Esophagus squamous epithelium (tissue), 5 donors: ENCODE measurements around the gene ACAT2. TPM values are rescaled to one million over a fixed set of nuclear protein-coding genes. Genes with fewer than 3 reads are reported as not detected.
"Not testable (repeated sequence)": the region's sequence is repeated elsewhere in the genome, so short reads cannot be mapped to it uniquely, and the experiment has no call there.

Experiments
- DNase-seq: peaks from one replicate; lab custom pipeline; 2025; lab: John Stamatoyannopoulos, UW
- H3K27ac ChIP-seq, 4 donors: fragments of 200-600 bp; sonication (generic); one replicate each; pipeline ENCODE4 v1.5.1; 2016 to 2019; ENCODE audit warnings: mild to moderate bottlenecking in 1 of 4
- H3K27me3 ChIP-seq, 4 donors: fragments of 200-600 bp; sonication (generic); 1 replicate in 3 of 4; 2 replicates in 1 of 4; pipeline versions ENCODE4 v1.5.1 to v1.6.0; 2017 to 2021; ENCODE audit warnings: antibody characterized with exemption in 1 of 4
- H3K36me3 ChIP-seq, 3 donors: fragments of 200-600 bp; sonication (generic); one replicate each; pipeline ENCODE4 v1.5.1; 2016 to 2019
- H3K4me1 ChIP-seq, 3 donors: fragments of 200-600 bp; sonication (generic); one replicate each; pipeline ENCODE4 v1.5.1; 2017 to 2019
- H3K4me3 ChIP-seq, 4 donors: fragments of 200-600 bp; sonication (generic); 1 replicate in 3 of 4; 2 replicates in 1 of 4; pipeline ENCODE4 v1.5.1; 2016 to 2019; ENCODE audit warnings: mild to moderate bottlenecking in 2 of 4, moderate library complexity in 1 of 4
- H3K9me3 ChIP-seq, 3 donors: fragments of 200-600 bp; sonication (generic); one replicate each; pipeline ENCODE4 v1.5.1; 2016 to 2019
- CTCF ChIP-seq, 6 experiments: fragments of 450-650 bp in 4 of 6; fragments of 200-600 bp in 2 of 6; sonication (generic) in 2 of 6; IDR thresholded peaks; one replicate each; pipeline ENCODE4 v1.5.1; 2016 to 2019; ENCODE audit warnings: antibody characterized with exemption in 6 of 6, mild to moderate bottlenecking in 4 of 6, moderate library complexity in 4 of 6
- POLR2A ChIP-seq, 4 donors: fragments of 450-650 bp; IDR thresholded peaks; one replicate each; pipeline ENCODE4 v1.6.1; 2017; ENCODE audit warnings: antibody characterized with exemption in 4 of 4, mild to moderate bottlenecking in 4 of 4, moderate library complexity in 3 of 4
- WGBS, 2 donors: methylation state at CpG; one replicate each; pipeline ENCODE4 v1.1.5; 2018; 5-methylcytosine and 5-hydroxymethylcytosine counted together
- intact Hi-C: fragments of 100-400 bp; cut with DNase I; formaldehyde crosslinking; loops from one replicate; pipeline ENCODE4 v1.15.0; 2022
- total RNA-seq, 4 donors: library from RNA; depleted of rRNA; stranded (reverse); fragments of >200 nt; gene quantifications; one replicate each; pipeline ENCODE4 v1.1.0, GENCODE V29; 2016
- donor health status: DM: yes; HTN: yes; CAD: no.

ACAT2 gene
- total RNA-seq, 4 donors from 2014 or later = 24.9 to 56.8 (median 40.8) TPM

GRCh38 chr6:159745081-159745480 is 16.8 kb upstream of the ACAT2 start:
- no peak for DNase-seq
- WGBS, 2 donors = 80 to 81% methylated on average over 7 of the region's 7 CpGs
- no peak overlapping the region for H3K27ac ChIP-seq
- TF ChIP-seq CTCF (IDR thresholded peaks at IDR 0.05) (no peak), POLR2A (IDR thresholded peaks at IDR 0.05) (no peak)
- peaks cover 15 to 100% (median 64%) of the 10 kb centered on the region in 3 donors for H3K36me3 ChIP-seq
- no peaks in the 10 kb centered on the region for H3K9me3 ChIP-seq
- H3K4me3 ChIP-seq = no peak overlapping the region
- intact Hi-C loops = no loop called here
- H3K4me1 ChIP-seq = peaks cover 1 to 15% (median 2%) of the 10 kb centered on the region in 3 donors
- no peaks in the 10 kb centered on the region for H3K27me3 ChIP-seq

- H3K36me3 ChIP-seq = peaks cover 10 to 99% (median 53%) of the 10 kb centered on the region in 3 donors
Observed at GRCh38 chr6:159746759-159747158, 15.1 kb upstream of the ACAT2 start.

GRCh38 chr6:159748127-159748526 is 13.7 kb upstream of the ACAT2 start:
- DNase-seq, intact Hi-C loops, H3K27me3 ChIP-seq, H3K9me3 ChIP-seq, H3K4me3 ChIP-seq, H3K4me1 ChIP-seq, H3K27ac ChIP-seq: not testable (repeated sequence)
- peaks cover 10 to 99% (median 48%) of the 10 kb centered on the region in 3 donors for H3K36me3 ChIP-seq
- WGBS, 2 donors = 70 to 77% methylated on average over 7 of the region's 7 CpGs

More at GRCh38 chr6:159746759-159747158, 15.1 kb upstream of the ACAT2 start:
- H3K4me3 ChIP-seq = no peak overlapping the region
- no peak for TF ChIP-seq POLR2A (IDR thresholded peaks at IDR 0.05)
- no peak for TF ChIP-seq CTCF (IDR thresholded peaks at IDR 0.05)
- H3K27me3 ChIP-seq = no peaks in the 10 kb centered on the region
- DNase-seq = no peak
- H3K4me1 ChIP-seq = no peaks in the 10 kb centered on the region
- H3K27ac ChIP-seq = no peak overlapping the region
- no peaks in the 10 kb centered on the region for H3K9me3 ChIP-seq
- WGBS, 2 donors = 81 to 88% methylated on average over 1 of the region's 1 CpG
- intact Hi-C loops = no loop called here

- H3K27me3 ChIP-seq = no peaks in the 10 kb centered on the region
Observed at GRCh38 chr6:159751448-159751847, 10.4 kb upstream of the ACAT2 start.

GRCh38 chr6:159753081-159753872 is 8.6 kb upstream of the ACAT2 start:
- peaks cover 11 to 99% (median 34%) of the 10 kb centered on the region in 3 donors for H3K36me3 ChIP-seq
- H3K4me3 ChIP-seq = no peak overlapping the region
- WGBS, 2 donors = 79 to 83% methylated on average over 6 of the region's 6 CpGs
- no peaks in the 10 kb centered on the region for H3K9me3 ChIP-seq
- intact Hi-C loops = no loop called here
- TF ChIP-seq CTCF (IDR thresholded peaks at IDR 0.05) = no peak
- no peak for TF ChIP-seq POLR2A (IDR thresholded peaks at IDR 0.05)
- peaks cover 0 to 4% (median 0%) of the 10 kb centered on the region in 3 donors for H3K4me1 ChIP-seq
- H3K27me3 ChIP-seq = no peaks in the 10 kb centered on the region
- DNase-seq = no peak
- H3K27ac ChIP-seq = no peak overlapping the region

More at GRCh38 chr6:159751448-159751847, 10.4 kb upstream of the ACAT2 start:
- H3K36me3 ChIP-seq = peaks cover 11 to 99% (median 24%) of the 10 kb centered on the region in 3 donors
- no peak overlapping the region for H3K4me3 ChIP-seq
- 81 to 85% methylated on average over 3 of the region's 3 CpGs for WGBS, 2 donors
- intact Hi-C loops = no loop called here
- peaks cover 0 to 4% (median 0%) of the 10 kb centered on the region in 3 donors for H3K4me1 ChIP-seq
- TF ChIP-seq CTCF (IDR thresholded peaks at IDR 0.05) (no peak), POLR2A (IDR thresholded peaks at IDR 0.05) (no peak)
- H3K27ac ChIP-seq = no peak overlapping the region
- DNase-seq = no peak
- H3K9me3 ChIP-seq = no peaks in the 10 kb centered on the region
